Measurements from ENCODE around the gene CYGB.

GRCh38 chr17:76497979-76498875, 39.3 kb downstream of the CYGB start:
- TF ChIP-seq RNF2 (IDR thresholded peaks at IDR 0.05) (no peak), MYC (IDR thresholded peaks at IDR 0.05; ENCODE audit: low read depth, low read length) (no peak), MYC (CRISPR knock-in tag; IDR thresholded peaks at IDR 0.05; ENCODE audit: borderline replicate concordance, low read depth) (no peak), ZNF3 (CRISPR knock-in tag; IDR thresholded peaks at IDR 0.05) (no peak), SMC3 (conservative IDR thresholded peaks at IDR 0.05; ENCODE audit: insufficient read depth, low read depth, low read length) (no peak), FOXP4 (CRISPR knock-in tag; IDR thresholded peaks at IDR 0.05; ENCODE audit: borderline replicate concordance) (no peak), NELFE (IDR thresholded peaks at IDR 0.05; ENCODE audit: insufficient read depth, insufficient read length) (no peak), MXI1 (IDR thresholded peaks at IDR 0.05; ENCODE audit: low read depth, low read length) (no peak), ZFP91 (CRISPR knock-in tag; IDR thresholded peaks at IDR 0.05) (0 out of 2 replicates have a peak, but pooled peaks have one; percentile 30)

All from K562 (cell line).